Jurkat, Clone E6-1 (cell line): ENCODE data around the gene SRPK1.

ENCODE experiments used
- DNase-seq: peaks from one replicate; pipeline ENCODE4 v3.0.0-alpha.2; 2011; ENCODE audit warnings: low read depth, low spot score
- H3K4me3 ChIP-seq: 2 replicates; pipeline ENCODE4 v1.5.1; 2011; ENCODE audit warnings: mild to moderate bottlenecking, low read length, control low read depth, moderate library complexity

Gene SRPK1

GRCh38 chr6:35906499-35906846, 14.4 kb downstream of the SRPK1 start:
- DNase-seq = no peak
- H3K4me3 ChIP-seq = no peak overlapping the region

GRCh38 chr6:35905841-35906498, 14.9 kb downstream of the SRPK1 start:
- no peak overlapping the region for H3K4me3 ChIP-seq
- no peak for DNase-seq

- no peak overlapping the region for H3K4me3 ChIP-seq
- DNase-seq = no peak
Measured at GRCh38 chr6:35905141-35905785, 15.6 kb downstream of the SRPK1 start.

- H3K4me3 ChIP-seq = no peak overlapping the region
- DNase-seq = no peak
Measured at GRCh38 chr6:35903679-35904078, 17.2 kb downstream of the SRPK1 start.

- no peak for DNase-seq
- no peak overlapping the region for H3K4me3 ChIP-seq
Measured at GRCh38 chr6:35900448-35900847, 20.4 kb downstream of the SRPK1 start.

GRCh38 chr6:35898003-35898402, 22.9 kb downstream of the SRPK1 start:
- no peak overlapping the region for H3K4me3 ChIP-seq
- no peak for DNase-seq

GRCh38 chr6:35897486-35897885, 23.4 kb downstream of the SRPK1 start:
- no peak overlapping the region for H3K4me3 ChIP-seq
- DNase-seq = no peak

- H3K4me3 ChIP-seq = no peak overlapping the region
- DNase-seq = no peak
Measured at GRCh38 chr6:35897036-35897435, 23.9 kb downstream of the SRPK1 start.

GRCh38 chr6:35896228-35896627, 24.7 kb downstream of the SRPK1 start:
- H3K4me3 ChIP-seq = no peak overlapping the region
- DNase-seq = no peak

- no peak overlapping the region for H3K4me3 ChIP-seq
- no peak for DNase-seq
Measured at GRCh38 chr6:35895560-35895959, 25.3 kb downstream of the SRPK1 start.

GRCh38 chr6:35894776-35895175, 26.1 kb downstream of the SRPK1 start:
- no peak for DNase-seq
- H3K4me3 ChIP-seq = no peak overlapping the region

GRCh38 chr6:35893246-35893645, 27.7 kb downstream of the SRPK1 start:
- no peak for DNase-seq

GRCh38 chr6:35892482-35892881, 28.4 kb downstream of the SRPK1 start:
- DNase-seq = no peak
- no peak overlapping the region for H3K4me3 ChIP-seq

More at GRCh38 chr6:35893246-35893645, 27.7 kb downstream of the SRPK1 start:
- no peak overlapping the region for H3K4me3 ChIP-seq

- H3K4me3 ChIP-seq = no peak overlapping the region
- DNase-seq = no peak
Measured at GRCh38 chr6:35879151-35879550, 41.7 kb downstream of the SRPK1 start.

GRCh38 chr6:35876902-35877301, 44.0 kb downstream of the SRPK1 start:
- H3K4me3 ChIP-seq = no peak overlapping the region
- DNase-seq = no peak

GRCh38 chr6:35874730-35875129, 46.2 kb downstream of the SRPK1 start:
- H3K4me3 ChIP-seq = no peak overlapping the region
- no peak for DNase-seq

- no peak for DNase-seq
- no peak overlapping the region for H3K4me3 ChIP-seq
Measured at GRCh38 chr6:35859367-35859766, 61.5 kb downstream of the SRPK1 start.

GRCh38 chr6:35857853-35858252, 63.0 kb downstream of the SRPK1 start:
- DNase-seq = no peak
- H3K4me3 ChIP-seq = no peak overlapping the region

GRCh38 chr6:35856250-35856649, 64.6 kb downstream of the SRPK1 start:
- H3K4me3 ChIP-seq = no peak overlapping the region
- DNase-seq = peak; percentile 70

GRCh38 chr6:35852994-35853393, 67.9 kb downstream of the SRPK1 start:
- no peak for DNase-seq
- H3K4me3 ChIP-seq = no peak overlapping the region

GRCh38 chr6:35850208-35850607, 70.7 kb downstream of the SRPK1 start:
- DNase-seq = no peak
- no peak overlapping the region for H3K4me3 ChIP-seq
